Activated T-cell treated with anti-CD3 and anti-CD28 coated beads for 1 hour (primary cell): ENCODE measurements around the gene CCNYL1.

Source experiments
- DNase-seq: peaks from one replicate; pipeline ENCODE4 v3.0.0-alpha.2; 2020; ENCODE audit warnings: low read depth

Gene CCNYL1

GRCh38 chr2:207791579-207792243 lies 80.3 kb downstream of the CCNYL1 start:
- DNase-seq: no peak

GRCh38 chr2:207792244-207792785 lies 80.9 kb downstream of the CCNYL1 start:
- no peak for DNase-seq

- DNase-seq: no peak
Observed at GRCh38 chr2:207796585-207797350, 85.3 kb downstream of the CCNYL1 start.

- DNase-seq: no peak
Observed at GRCh38 chr2:207801259-207801658, 89.8 kb downstream of the CCNYL1 start.

GRCh38 chr2:207802650-207803049 lies 91.2 kb downstream of the CCNYL1 start:
- no peak for DNase-seq
